ENCODE data around the gene ARF1.

The ARF1 gene

GRCh38 chr1:228120351-228120750 lies 37.8 kb downstream of the ARF1 start:
- DNase-seq (ENCODE audit: low spot score): no peak
- no peak for FAIRE-seq

- FAIRE-seq (no peak), DNase-seq (ENCODE audit: low spot score) (no peak)
Measured at GRCh38 chr1:228120857-228121489, 38.5 kb downstream of the ARF1 start.

DNA sequence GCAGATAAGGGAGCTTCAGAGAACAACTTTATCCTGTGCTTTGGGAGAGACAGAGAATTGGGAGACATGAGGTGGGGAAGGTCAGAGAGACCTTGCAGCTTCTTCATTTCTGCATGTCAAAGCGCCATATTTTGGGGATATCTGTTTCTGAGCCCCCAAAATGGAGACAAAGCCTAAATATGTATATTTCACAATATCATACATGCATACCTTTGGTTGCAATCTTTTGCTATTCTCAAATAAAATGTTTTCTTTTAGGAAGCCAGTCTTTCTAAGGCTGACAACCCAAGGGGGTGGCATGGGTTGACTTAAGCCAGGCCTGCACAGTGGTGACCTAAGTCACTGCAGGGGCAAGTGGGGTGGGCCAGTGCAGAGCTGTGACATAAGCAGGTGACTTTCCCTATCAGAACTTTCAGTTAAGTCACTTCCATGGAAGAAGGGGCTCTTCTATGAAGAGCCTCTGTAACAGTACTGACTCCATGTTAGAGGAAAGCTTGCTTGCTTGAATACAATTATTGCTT lies 40.5 kb downstream of the ARF1 start:
- no peak for DNase-seq (ENCODE audit: low spot score)
- FAIRE-seq: no peak

DNA sequence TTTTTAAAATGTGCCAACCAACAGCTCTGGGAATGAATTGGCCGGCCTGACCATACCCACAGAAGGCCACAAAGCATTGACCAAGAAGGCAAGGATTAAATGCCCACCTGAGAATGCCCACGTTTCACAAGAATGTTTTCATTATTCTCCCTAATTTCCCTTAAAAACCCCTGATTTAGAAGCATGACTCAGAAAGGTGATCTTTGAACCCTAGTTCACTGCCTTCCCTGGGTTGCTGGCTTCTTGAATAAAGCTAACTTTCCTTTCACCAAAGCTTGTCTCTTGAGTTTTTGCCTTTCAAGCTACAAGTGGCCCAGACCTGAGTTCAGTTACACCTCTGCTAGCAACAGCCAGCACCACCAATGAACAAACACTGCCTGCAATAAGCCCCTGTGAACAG lies 41.0 kb downstream of the ARF1 start:
- no peak for FAIRE-seq
- DNase-seq (ENCODE audit: low spot score): no peak

- DNase-seq (ENCODE audit: low spot score): no peak
- FAIRE-seq: no peak
Measured at GRCh38 chr1:228125185-228125584, 42.7 kb downstream of the ARF1 start.

- no peak for DNase-seq (ENCODE audit: low spot score)
- no peak for FAIRE-seq
Measured at GRCh38 chr1:228131766-228132165, 49.3 kb downstream of the ARF1 start.

- no peak for FAIRE-seq
Measured at GRCh38 chr1:228134591-228134990, 52.1 kb downstream of the ARF1 start.

GRCh38 chr1:228136901-228137300 lies 54.4 kb downstream of the ARF1 start:
- DNase-seq (ENCODE audit: low spot score) (no peak), FAIRE-seq (no peak)

More at GRCh38 chr1:228134591-228134990, 52.1 kb downstream of the ARF1 start:
- no peak for DNase-seq (ENCODE audit: low spot score)

DNA sequence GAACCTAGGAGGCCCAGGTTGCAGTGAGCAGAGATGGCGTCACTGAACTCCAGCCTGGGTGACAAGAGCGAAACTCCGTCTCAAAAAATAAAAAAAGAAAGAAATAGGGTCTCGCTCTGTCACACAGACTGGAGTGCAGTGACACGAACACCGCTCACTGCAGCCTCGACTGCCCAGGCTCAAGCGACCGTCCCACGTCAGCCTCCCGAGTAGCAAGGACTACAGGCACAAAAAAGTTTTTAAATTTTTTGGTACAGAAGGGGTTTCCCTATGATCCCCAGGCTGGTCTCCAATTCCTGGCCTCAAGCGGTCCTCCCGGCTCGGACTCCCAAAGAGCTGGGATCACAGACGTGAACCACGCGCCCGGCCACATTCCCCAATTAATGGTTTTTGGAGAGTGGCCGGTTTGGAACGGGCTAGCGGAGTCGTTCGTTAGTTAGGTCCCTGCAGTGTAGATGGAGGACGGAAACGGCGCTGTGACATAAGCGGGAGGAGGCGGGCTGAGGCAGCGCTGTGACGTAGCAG lies 57.0 kb downstream of the ARF1 start:
- no peak for FAIRE-seq
- DNase-seq (ENCODE audit: low spot score): no peak

DNA sequence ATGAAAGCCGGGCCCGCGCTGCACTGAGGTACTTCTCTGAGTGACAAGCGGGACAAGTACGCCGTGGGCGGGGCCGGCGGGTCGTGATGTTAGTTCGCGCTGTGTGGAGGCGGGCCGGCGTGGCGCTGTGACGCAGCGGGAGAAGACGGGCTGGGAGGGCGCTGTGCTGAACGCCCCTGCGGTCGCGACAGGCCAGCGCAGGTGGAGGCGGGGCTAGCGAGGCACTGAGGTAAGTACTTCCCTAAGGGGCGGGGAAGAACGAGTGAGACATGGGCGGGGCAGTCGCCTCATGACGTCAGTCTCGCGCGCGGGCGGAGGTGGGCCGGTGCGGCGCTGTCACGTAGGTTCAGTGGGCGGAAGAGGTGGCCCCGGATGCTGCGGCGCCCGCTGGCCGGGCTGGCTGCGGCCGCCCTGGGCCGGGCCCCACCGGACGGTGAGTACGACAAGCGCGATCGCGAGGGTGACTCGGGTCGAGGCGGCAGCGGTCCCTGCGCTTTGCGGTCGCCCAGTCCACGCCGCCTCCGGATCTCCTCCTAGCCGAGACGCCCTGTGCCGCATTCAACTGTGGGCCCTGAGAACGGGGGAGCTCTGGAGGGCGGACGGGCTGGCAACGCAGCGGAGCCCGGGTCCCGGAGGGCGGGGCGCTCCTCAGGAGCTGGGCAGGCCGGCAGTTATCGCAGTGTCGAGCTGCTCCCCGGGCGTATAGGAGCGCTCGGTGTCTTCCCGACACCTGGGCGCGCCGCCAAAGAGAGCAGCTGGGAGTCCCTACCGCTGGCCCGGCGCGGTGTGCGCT lies 57.6 kb downstream of the ARF1 start, which contains the start of gene GUK1:
Gene GUK1, plus strand, starts transcription at position 349 of the 793 bp plus-strand sequence. Its CDS starts 24 bp downstream, at position 373.
- FAIRE-seq: peak; percentile 96
- peak; percentile 98 for DNase-seq (ENCODE audit: low spot score)

DNA sequence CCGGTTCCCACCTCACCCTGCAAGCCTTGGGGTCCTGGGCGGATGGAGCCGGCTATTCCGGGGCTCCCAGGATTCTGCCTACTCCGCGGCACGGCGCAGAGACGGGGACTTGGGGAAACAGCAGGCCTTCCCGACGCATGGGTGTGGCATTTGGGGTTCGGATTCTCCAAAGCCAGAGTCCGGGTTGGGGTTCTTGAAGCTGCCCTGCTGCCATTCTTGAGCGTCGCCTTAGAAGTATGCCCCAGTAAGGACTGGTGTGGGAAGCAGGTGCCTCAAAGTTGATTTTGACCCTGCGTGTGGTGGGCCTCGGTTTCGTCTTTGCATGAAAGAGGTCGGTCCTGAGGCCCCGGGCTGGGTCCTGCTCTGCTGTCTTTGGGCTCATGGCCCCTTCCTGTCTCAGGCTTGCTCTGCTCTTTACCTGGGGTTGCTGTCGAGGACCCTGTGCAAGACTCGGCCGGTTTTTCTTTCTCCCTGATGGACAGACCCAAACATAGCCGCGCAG lies 58.3 kb downstream of the ARF1 start:
- DNase-seq (ENCODE audit: low spot score) (no peak), FAIRE-seq (no peak)

GRCh38 chr1:228141226-228142044 lies 58.9 kb downstream of the ARF1 start:
- FAIRE-seq: no peak
- DNase-seq (ENCODE audit: low spot score): no peak

DNA sequence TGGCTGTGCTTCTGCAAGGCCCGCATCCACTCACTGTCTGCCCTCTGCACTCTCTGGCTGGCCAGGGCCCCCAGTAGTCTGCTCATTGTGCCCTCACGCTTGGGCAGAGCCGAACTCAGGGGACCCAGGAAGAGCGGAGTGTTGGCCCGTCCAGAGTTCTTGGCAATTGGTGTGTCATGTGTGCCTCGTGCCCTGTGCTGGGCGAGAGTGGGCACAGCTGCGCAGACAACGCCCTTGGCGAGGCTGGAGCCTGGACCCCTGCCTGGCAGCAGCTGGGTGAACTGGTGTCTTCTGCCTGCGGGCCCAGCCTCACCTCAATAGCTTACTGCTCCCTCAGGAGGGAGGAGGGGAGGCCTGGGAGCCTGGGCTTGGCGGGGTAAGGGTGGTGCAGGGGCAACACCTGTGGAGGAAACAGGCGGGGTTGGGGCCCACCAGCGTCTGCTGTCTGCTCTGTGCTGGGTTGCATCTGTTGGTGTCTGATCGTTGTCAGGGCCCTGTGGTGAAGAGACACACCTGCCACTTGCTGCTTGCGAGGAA lies 59.7 kb downstream of the ARF1 start:
- FAIRE-seq (no peak), DNase-seq (ENCODE audit: low spot score) (no peak)

DNA sequence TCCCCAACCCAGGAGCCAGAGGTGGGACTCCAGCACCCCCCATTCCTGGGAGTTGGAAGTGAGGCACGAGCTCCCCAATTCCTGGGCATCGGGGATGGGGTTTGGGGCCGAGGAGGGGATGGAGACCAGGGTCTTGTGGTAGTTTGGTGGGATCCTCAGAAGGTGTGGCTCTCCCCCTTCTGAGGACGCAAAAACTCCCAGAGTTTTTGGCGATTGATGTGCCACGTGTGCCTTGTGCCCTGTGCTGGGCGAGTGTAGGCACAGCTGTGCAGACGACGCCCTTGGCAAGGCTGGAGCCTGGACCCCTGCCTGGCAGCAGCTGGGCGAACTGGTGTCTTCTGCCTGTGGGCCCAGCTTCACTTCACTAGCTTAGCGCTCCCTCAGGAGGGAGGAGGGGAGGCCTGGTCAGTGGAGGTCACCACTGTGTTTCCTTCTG lies 60.2 kb downstream of the ARF1 start:
- FAIRE-seq (no peak), DNase-seq (ENCODE audit: low spot score) (no peak)

DNA sequence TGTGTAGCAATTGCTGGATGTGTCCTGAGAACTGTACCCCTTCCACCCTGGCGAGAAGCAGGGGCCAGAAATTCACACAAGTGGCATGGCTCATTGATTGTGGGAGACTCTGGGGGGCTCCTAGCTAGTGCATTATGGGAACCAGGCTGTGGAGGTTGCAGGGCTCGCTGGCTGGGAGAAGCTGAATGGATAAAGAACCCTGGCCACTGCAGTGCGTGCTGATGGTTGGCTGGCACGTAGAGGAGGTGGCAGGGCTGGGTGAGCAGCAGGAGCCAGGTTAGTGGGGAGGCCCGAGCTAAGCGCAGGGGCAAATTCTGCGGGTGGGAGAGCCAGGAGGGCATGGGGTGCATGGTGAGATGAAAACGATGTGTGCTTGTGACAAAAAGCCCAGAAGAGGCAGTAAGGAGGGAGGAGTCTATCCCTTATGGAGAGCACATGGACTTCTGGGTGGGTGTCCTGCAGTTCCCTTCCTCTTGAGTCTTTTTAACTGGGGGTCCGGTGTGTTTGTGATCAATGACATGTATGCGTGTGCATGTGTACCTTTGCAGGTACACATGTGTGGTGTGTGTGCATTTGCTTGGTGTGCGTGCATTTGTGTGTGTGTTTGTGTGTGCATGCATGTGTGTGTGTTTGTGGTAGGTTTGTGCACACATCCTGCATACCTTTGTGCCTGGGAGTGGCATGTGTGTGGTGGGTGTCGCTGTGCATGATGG lies 61.1 kb downstream of the ARF1 start:
- DNase-seq (ENCODE audit: low spot score) (no peak), FAIRE-seq (no peak)

DNA sequence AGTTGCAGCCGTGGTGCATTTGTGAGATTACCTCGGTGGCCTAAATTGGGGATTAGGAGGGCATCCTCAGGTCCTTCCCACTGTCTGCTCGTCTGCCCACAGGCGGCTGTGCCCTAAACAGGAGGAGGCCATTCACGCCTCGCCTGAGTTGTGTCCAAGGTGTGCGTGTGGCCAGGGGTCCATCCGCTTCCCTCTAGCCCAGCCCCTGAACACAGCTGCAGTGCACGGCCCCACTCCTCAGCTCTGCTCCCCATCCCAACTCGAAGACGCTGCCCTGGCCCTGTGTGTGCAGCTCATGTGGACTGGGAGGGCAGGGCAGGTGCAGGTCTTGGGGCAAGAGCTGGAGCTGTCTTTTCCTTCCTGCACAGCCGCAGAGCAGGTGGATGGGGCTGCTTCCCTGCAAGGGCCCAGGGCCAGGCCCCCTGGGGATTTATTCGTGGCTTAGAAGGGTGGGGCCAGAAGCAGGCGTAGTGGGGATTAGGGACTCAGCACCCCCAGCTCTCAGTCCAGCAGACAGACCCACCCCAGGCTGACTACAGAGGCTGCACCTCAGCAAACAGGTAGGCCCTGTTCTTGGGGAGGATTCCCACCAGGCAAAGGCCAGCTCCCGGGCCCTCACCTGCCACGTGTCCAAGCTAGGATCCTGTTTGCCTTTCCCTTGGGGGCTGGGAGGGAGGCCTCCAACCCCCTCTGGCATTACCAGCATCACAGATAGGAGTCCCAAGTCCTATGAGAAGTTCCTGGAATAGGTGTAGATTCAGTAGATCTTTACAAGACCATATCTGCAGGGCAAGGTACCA lies 61.9 kb downstream of the ARF1 start:
- no peak for DNase-seq (ENCODE audit: low spot score)
- FAIRE-seq: no peak

DNA sequence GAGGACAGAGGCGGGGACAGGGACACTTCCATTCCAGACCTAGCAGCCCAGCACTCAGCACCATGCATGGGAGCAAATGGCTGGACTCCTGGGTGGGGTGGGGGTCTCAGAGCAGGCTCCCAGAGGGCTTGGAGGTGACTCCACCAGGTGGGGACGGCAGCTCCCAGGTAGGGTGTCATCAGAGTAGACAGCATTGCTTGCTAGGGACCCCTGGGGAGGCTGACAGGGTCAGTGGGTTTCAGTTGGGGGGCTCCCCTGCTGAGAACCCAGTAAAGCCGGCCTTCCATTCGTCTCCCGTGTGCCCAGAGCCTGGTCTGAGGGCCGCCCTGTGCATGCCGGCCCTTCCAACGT lies 62.5 kb downstream of the ARF1 start:
- no peak for DNase-seq (ENCODE audit: low spot score)
- FAIRE-seq: no peak

DNA sequence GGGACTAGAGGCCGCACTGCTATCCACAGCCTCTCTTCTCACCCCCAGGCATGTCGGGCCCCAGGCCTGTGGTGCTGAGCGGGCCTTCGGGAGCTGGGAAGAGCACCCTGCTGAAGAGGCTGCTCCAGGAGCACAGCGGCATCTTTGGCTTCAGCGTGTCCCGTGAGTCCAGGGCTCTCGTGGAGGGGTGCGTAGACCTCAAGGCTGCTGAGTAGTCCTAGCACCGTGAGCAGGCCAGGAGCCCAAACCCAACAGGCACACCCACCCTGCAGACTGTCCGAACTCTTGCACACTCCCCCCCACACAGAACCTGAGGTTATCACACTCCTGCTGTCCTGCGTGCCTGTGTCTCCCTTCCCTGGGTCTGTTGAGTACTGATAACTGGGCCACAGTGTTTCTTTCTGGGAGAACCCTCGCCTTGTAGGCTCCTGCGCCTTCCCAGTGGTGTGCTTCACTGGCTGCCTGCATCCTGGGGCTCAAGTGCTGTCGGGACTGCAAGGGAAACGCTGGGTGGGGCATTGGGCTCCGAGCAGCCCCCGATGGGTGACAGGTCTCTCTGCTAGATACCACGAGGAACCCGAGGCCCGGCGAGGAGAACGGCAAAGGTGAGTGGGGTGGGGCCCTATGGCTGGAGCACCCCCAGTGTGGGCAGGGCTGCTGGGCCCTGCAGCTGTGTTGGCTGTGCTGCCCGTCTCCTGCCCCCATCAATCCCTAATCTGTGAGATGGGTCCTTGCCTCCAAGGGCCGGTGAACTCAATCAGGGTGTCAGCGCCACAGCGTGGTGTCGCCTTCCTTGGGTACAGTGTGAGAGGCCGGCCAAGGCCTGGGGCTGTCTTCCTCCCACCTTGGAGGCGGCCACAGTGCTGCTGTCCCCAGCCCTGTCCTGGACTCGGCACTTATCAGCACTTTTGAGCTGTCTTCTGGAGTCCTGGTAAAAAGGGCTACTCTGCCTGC lies 63.2 kb downstream of the ARF1 start:
- no peak for FAIRE-seq
- DNase-seq (ENCODE audit: low spot score): no peak

Measured in urothelium cell line (cell line).